Stimulated activated naive CD4-positive, alpha-beta T cell treated with Interleukin-2 at 50 U/mL for 16 hours (primary cell): ENCODE results near the gene WDR35.

Experiments
- DNase-seq: peaks from one replicate; lab custom pipeline; 2025; lab: John Stamatoyannopoulos, UW

The WDR35 gene

GRCh38 chr2:19868701-19869580 is 121.0 kb downstream of the WDR35 start:
- peak; percentile 51 for DNase-seq

- no peak for DNase-seq
These were observed 121.7 kb downstream of the WDR35 start for GRCh38 chr2:19868224-19868623.

GRCh38 chr2:19866771-19867170 is 123.1 kb downstream of the WDR35 start:
- no peak for DNase-seq

- DNase-seq = no peak
These were observed 124.8 kb downstream of the WDR35 start for GRCh38 chr2:19865151-19865550.

GRCh38 chr2:19864381-19864780 is 125.5 kb downstream of the WDR35 start:
- no peak for DNase-seq

GRCh38 chr2:19863303-19864041 is 126.4 kb downstream of the WDR35 start:
- peak; percentile 42 for DNase-seq

GRCh38 chr2:19861813-19862212 is 128.1 kb downstream of the WDR35 start:
- no peak for DNase-seq
